Cerebellar nuclear complex (tissue), 1 donor: ENCODE data around the gene ASGR1.

Experiments used
- DNase-seq, 2 experiments: peaks; one replicate each; lab custom pipeline; 2025; lab: John Stamatoyannopoulos, UW

ASGR1 gene

DNA sequence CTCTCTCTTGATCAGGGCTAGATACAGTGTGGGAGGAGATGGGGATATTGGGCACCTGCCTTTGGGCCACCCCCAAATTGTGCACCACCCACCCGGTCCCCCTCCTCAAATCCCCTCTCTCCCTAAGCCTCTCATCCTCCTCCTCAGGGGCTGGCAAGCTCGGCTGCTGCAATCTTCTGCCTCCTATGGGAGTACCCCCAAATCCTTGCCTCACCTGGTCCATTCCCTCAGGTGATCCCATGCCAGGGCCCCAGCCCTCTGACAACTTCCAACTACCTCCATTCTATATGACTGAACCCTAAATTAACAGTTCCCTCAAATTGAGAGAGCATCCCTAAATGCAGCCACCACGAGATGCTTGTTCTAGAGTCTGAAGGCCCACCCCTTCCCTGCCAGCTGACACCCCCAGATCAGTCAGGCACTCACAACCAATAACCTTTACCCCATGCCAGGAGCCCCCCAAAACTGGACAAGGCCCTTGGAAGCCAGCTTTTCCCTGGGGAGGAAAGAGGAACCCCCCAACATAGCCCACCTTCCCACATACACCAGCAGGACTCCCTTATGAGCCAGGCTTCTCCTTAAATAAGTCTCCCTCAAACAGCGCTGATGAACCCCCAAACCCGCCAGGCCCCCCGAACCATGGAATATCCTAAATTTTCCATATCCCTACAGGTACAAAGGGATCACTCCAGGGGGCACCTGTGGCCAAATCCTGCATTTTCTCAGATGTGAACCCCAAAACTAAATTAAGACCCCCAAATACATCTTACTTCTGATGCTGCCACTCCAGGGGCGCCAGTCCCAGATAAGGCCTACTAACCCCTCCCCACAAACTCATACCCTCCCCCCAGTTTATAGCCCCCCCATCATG lies 37.3 kb upstream of the ASGR1 start:
- no peak for DNase-seq

DNA sequence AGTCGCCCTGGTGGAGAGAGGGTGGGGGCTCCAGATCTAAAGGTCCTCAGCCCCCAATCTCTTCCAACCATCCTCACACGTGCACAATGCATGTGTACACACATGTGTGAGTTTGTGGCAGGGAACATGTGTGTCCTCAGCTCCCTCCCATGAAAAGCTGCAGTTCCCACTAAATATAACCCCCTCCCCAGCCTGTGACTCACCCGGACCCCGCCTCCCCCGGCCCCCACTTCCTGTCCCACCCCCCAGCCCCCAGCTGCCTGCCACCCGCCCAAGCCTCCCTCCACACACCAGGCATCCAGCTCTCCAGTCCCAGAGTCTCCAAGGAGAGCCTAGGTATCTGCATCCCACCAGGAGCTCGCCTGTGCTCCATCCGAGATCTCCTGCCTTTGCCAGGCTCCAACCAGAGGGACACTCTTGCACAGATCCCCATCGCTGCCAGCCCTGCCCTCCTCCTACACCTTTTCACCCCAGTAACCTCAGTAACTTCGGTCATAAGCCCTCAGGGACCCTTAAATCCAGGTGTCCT lies 36.5 kb upstream of the ASGR1 start:
- DNase-seq, result no peak

- DNase-seq, result peak in 1 of 2 experiments; percentile 59
Observed at GRCh38 chr17:7215136-7215638, 36.0 kb upstream of the ASGR1 start.

- peak; percentile 83 to 86 for DNase-seq
Observed at GRCh38 chr17:7214300-7215135, 35.3 kb upstream of the ASGR1 start.

DNA sequence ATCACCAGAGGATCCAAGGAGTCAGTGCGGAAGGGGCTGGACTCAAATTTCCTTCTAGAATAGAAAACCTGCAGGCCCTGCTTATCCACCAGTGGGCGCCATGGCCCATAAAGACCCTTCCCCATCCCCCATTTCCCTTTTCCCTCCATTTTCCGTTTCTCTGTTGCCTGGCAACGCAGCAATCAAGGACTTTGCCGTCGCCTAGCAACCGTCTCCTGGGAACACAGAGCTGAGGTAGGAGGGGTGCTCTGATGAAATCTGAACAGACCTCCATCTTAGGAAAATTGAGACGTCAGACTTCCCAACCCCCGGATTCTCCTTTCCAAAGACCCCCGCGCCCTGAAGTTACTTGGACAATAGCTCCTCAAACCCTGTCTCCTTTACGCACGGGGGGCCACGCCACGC lies 34.7 kb upstream of the ASGR1 start:
- peak in 1 of 2 experiments; percentile 59 for DNase-seq

DNA sequence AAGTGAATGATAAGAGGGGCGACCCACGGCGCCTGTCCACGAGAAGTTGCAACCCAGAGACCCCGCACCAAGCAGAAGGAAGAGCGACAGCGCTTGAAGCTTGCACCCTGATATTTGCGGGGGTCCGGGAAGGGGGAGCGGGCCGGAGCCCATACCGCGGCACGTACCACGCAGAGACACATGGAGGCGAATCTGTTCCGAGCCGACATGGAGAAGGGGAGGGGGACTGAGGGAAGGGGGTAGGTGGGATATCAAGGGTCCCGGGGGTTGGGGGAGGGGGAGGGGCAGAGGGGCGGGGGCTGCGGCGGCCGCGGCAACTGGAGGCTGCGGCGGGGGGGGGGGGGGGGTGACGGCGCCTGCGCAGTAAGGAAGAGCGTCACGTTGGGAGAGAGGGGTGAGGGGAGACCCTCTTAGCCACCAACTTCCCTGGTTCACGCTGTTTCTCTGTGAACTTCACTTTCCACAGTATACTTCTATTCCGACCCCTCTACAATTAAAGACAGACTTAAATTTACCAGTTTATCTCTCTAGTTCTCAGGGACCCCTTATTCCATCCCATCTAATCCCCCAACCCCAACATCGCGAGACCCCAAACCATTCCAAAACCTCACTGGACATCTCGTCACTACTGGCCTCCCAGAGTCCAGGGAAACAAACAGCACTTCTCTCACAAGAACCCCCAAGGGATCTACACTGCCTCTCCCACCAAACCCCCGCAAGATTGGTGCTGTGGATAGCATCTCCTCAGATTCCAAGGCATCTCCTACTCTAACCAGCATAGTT lies 32.5 kb upstream of the ASGR1 start:
- no peak for DNase-seq

- no peak for DNase-seq
Observed at GRCh38 chr17:7208754-7209460, 29.7 kb upstream of the ASGR1 start.

- DNase-seq, result no peak
Observed at GRCh38 chr17:7208027-7208571, 28.9 kb upstream of the ASGR1 start.

DNA sequence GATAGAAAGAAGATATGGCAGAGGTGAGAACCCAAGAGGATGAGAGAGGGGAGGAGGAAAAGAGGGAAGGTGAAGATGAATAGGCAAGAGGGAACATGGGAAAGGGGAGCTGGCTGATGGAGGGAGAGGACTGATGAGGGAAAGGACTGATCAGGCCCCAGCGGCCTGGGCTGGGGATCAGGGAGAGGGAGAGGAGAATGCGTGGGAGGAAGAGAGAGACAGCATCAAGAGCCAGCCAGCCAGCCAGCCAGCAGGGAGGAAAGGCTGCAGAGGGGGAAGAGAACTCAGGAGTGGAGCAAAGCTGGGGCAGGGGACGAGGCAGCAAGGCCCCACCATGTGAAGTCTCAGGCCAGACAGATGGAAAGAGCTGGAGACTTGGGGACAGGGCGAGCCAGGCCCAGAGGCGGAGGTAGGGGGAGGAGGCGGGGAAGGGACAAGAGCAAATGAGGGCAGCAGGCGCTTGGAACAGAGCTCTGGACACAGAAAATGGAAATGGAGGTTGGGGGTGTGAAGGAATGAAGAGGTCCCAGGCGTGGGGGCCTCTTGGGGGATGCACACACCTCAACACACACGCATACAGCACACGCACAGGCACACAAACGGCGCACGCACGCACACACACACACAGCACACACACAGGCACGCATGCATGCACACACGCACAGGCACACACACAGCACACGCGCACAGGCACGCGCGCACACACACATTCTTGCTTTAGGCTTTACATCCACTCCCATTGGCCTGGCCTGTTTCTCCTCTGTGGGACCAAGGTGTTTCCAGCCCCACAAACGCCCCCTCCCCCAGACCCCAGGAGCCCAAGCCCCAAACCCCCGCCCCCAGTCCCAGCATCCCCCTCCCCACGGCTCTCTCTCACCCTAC lies 28.2 kb upstream of the ASGR1 start:
- DNase-seq, result no peak

GRCh38 chr17:7205561-7205960 lies 26.4 kb upstream of the ASGR1 start:
- DNase-seq, result no peak

DNA sequence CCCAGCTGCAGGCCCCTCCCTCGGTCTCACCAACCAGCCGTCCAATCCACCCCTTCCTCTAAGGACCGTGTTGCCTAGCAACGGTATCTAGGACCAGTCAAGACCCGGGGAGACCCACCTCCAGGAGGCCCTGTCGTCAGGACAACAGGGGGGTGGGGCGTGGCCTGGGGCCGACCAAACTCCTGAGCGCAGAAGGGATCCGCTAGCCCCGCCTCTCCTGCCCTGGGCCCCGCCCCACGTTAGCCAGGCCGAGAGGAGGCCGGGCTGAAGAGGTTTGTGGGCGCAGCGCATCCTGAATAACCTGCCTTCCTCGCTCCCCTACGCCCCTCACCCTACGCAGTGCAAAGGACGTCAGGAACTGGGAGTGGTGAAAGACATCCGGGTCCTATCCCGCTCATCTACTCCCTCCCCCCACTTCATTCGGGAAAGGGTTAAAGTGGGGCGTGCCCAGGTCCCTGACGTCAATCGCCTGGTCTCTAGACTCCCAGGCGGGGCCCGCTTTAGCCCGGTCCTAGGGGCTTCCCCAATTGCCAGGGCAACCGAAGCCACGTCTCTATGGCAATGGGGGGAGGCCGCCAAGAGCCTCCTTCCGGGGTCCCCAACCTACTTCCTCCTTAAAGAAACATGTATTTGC lies 25.8 kb upstream of the ASGR1 start:
- peak; percentile 66 to 92 for DNase-seq

DNA sequence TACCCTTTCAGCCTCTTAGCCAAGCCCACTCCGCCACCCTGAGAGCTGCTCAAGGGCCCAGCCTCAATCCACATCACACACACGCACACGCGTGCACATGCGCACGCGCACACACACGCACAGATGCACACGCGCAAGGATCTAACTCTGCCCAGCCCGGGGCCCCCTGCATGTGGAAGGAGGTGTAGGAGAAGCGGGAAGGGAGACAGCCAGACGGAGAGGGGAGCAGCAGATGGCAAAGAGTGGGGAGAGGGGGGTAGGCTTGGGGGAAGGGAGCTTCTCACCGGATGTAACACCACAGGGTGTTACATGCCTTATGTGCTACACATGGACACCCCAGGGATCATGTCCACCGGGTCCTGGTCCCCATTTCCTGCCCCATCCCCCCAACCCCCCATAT lies 25.2 kb upstream of the ASGR1 start:
- DNase-seq, result no peak

GRCh38 chr17:7203391-7203790 lies 24.2 kb upstream of the ASGR1 start:
- no peak for DNase-seq

DNA sequence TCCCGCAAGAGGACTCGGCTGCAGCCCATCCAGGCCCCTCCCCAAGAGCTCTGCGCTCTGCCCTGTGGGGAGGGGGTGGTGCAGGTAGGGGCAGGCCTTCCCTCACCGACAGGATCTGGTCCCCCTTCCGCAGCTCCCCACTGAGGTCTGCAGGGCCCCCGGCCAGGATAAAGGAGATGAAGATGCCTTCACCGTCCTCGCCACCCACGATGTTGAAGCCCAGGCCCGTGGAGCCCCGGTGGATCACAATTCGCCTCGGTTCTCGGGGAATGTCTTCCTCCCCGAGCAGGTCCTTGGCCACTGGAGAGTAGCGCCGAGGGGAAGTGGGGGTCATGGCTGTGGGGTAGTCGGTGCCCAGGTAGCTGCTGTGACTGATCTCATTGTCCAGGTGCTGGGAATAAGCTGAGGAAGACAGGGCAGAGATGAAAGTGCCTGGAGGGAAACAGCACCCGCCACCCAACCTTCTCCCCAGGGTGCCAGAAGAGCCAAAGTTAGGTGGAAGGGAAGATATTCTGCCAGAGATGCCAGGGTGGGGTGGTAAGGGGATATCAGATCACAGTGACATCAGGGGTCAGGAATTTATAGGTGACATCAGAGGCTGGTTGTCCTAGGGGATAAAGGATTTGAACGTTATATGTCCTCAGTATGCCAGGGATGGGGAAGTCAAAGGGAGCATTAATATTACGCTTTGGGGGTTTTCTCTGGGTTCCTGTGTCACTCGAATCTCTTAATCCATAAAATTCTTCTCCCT lies 17.7 kb upstream of the ASGR1 start:
- DNase-seq, result no peak

GRCh38 chr17:7195971-7196370 lies 16.8 kb upstream of the ASGR1 start:
- DNase-seq, result no peak

DNA sequence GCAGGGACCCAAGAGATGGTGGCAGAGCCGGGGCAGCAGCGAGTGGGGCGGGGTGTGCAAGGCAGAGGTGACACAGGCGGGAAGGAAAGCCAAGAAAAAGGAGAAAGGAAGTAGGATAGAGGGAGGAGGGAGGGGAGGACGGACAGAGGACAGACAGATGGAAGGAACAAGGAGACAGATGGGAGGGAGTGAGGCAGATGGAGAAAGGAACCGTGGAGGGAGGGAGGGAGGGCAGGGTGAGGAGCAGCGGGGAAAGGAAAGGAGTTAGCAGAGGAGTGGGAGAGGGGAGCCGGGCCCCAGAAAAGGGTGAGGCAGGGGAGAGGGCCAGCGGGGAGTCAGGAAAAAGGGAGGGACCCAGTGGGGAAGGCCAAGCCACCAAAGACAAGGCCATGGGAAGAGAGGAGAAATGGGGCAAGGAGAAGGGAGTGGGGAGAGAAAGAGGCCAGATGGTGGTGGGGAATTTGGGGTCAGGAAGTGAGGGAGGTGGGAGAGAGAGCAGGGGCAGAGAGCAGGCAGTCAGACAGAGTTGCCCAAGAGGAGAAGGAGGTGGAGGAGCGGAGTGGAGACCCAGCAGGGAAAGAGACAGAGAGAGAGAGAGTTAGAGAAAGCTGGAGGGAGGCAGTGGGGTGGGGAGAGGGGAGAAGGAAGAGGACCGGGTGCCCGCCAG lies 13.2 kb upstream of the ASGR1 start:
- no peak for DNase-seq

- DNase-seq, result peak in 1 of 2 experiments; percentile 64
Observed at GRCh38 chr17:7191571-7192270, 12.6 kb upstream of the ASGR1 start.
